Natural killer cell (primary cell): ENCODE data around the gene SETBP1. TPM values are rescaled to one million over a fixed set of nuclear protein-coding genes. Genes with fewer than 3 reads are reported as not detected.

Experiments
- ATAC-seq, 3 donors: fragments of 150-1000 bp in 2 of 3; fragments of 200-7000 bp in 1 of 3; cut with Tn5 transposase; 1 replicate in 1 of 3; 2 replicates in 2 of 3; pipeline ENCODE4 v1.10.0; 2021; ENCODE audit warnings: mild to moderate bottlenecking in 2 of 3, moderate library complexity in 2 of 3
- DNase-seq, 2 donors: peaks; one replicate each; pipeline versions ENCODE4 v3.0.0 to v3.0.0-alpha.2; 2013 to 2021; ENCODE audit warnings: mixed read lengths in 1 of 2
- H3K27ac ChIP-seq: one replicate; pipeline ENCODE4 v1.5.1; 2013; ENCODE audit warnings: mild to moderate bottlenecking, low read length
- H3K27me3 ChIP-seq: one replicate; pipeline ENCODE4 v1.6.1; 2013; ENCODE audit warnings: low read length; ENCODE audit not compliant: control insufficient read depth, insufficient read depth
- H3K36me3 ChIP-seq: one replicate; pipeline ENCODE4 v1.6.1; 2013; ENCODE audit warnings: low read length; ENCODE audit not compliant: control insufficient read depth, insufficient read depth
- H3K4me1 ChIP-seq: one replicate; pipeline ENCODE4 v1.6.1; 2013; ENCODE audit warnings: low read length; ENCODE audit not compliant: control insufficient read depth, insufficient read depth
- H3K4me3 ChIP-seq: one replicate; pipeline ENCODE4 v1.5.1; 2013; ENCODE audit warnings: low read length
- H3K9me3 ChIP-seq: one replicate; pipeline ENCODE4 v1.6.1; 2013; ENCODE audit warnings: low read length; ENCODE audit not compliant: control insufficient read depth, insufficient read depth
- H3K27ac Mint-ChIP-seq, 2 donors: one replicate each; pipeline ENCODE4 v1.8.0; 2022; ENCODE audit warnings: mild to moderate bottlenecking in 2 of 2, mixed read lengths in 2 of 2, moderate library complexity in 1 of 2
- H3K27me3 Mint-ChIP-seq, 2 donors: one replicate each; pipeline ENCODE4 v1.8.0; 2022; ENCODE audit warnings: low read depth in 2 of 2, mixed read lengths in 2 of 2
- H3K36me3 Mint-ChIP-seq: one replicate; pipeline ENCODE4 v1.8.0; 2022; ENCODE audit warnings: mixed read lengths
- H3K4me1 Mint-ChIP-seq, 2 donors: one replicate each; pipeline ENCODE4 v1.8.0; 2022; ENCODE audit warnings: mixed read lengths in 2 of 2
- H3K4me3 Mint-ChIP-seq: one replicate; pipeline ENCODE4 v1.8.0; 2022; ENCODE audit warnings: mild to moderate bottlenecking, moderate library complexity, mixed read lengths
- H3K9me3 Mint-ChIP-seq, 2 donors: one replicate each; pipeline ENCODE4 v1.8.0; 2022; ENCODE audit warnings: mixed read lengths in 2 of 2
- WGBS: methylation state at CpG from one replicate; pipeline ENCODE4 v1.1.7; 2013; ENCODE audit warnings: missing lambda C conversion rate; ENCODE audit not compliant: insufficient coverage; 5-methylcytosine and 5-hydroxymethylcytosine counted together
- intact Hi-C: fragments of 100-400 bp; cut with micrococcal nuclease; formaldehyde crosslinking; loops from one replicate; pipeline ENCODE4 v1.14.2; 2022
- total RNA-seq, 4 donors: library from RNA; stranded (reverse); fragments of 120-200 nt in 1 of 4; gene quantifications; one replicate each; pipeline versions ENCODE4 v1.2.3 to v1.2.4, GENCODE V29; 2013 to 2022
- TF ChIP-seq, protein P1 (sequence below): fragments of 200-600 bp; IDR thresholded peaks from one replicate; pipeline ENCODE4 v1.8.0; 2022; ENCODE audit warnings: antibody characterized with exemption

The SETBP1 gene
- total RNA-seq, 3 donors from 2014 or later (not counting 1 experiment from before 2014, with no cell fraction given) = 36.0 to 46.6 (median 41.2) TPM

DNA sequence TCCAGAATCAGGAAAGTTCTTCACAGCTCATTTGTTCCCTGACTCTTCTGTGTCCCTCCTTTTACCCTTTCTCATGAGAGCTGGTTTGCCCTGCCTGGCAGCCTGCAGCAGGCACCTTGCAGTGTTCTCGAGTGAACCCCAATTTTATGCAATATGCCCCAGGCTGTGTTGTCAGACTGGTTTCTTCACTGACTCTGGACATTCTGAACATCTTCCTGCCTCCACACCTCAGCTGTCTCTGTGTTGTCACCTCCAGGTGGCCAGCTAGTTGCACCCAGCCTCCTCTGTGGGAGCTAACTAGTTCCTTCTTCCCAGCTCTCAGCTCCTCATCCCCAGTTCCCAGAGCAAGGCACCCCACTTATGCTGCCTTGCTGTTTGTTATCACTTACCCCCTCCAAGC lies 5.5 kb downstream of the SETBP1 start:
- DNase-seq (no peak), ATAC-seq (no peak)
- Mint-ChIP-seq H3K27me3 (no peaks in the 10 kb centered on the region), H3K4me3 (no peak overlapping the region), H3K27ac (peak overlapping the region in 1 of 2 donors; percentile 51), H3K4me1 (peaks cover 29 to 39% of the 10 kb centered on the region in 2 donors), H3K9me3 (no peaks in the 10 kb centered on the region), H3K36me3 (no peaks in the 10 kb centered on the region)
- H3K9me3 ChIP-seq = no peaks in the 10 kb centered on the region
- TF ChIP-seq, protein P1, sequence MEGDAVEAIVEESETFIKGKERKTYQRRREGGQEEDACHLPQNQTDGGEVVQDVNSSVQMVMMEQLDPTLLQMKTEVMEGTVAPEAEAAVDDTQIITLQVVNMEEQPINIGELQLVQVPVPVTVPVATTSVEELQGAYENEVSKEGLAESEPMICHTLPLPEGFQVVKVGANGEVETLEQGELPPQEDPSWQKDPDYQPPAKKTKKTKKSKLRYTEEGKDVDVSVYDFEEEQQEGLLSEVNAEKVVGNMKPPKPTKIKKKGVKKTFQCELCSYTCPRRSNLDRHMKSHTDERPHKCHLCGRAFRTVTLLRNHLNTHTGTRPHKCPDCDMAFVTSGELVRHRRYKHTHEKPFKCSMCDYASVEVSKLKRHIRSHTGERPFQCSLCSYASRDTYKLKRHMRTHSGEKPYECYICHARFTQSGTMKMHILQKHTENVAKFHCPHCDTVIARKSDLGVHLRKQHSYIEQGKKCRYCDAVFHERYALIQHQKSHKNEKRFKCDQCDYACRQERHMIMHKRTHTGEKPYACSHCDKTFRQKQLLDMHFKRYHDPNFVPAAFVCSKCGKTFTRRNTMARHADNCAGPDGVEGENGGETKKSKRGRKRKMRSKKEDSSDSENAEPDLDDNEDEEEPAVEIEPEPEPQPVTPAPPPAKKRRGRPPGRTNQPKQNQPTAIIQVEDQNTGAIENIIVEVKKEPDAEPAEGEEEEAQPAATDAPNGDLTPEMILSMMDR = no peak
- no peaks in the 10 kb centered on the region for H3K36me3 ChIP-seq
- no peak overlapping the region for H3K4me3 ChIP-seq
- H3K27me3 ChIP-seq = no peaks in the 10 kb centered on the region
- WGBS = 83% methylated on average over 1 of the region's 1 CpG
- no peak overlapping the region for H3K27ac ChIP-seq
- H3K4me1 ChIP-seq = peaks cover 11% of the 10 kb centered on the region
- intact Hi-C loops = no loop called here

DNA sequence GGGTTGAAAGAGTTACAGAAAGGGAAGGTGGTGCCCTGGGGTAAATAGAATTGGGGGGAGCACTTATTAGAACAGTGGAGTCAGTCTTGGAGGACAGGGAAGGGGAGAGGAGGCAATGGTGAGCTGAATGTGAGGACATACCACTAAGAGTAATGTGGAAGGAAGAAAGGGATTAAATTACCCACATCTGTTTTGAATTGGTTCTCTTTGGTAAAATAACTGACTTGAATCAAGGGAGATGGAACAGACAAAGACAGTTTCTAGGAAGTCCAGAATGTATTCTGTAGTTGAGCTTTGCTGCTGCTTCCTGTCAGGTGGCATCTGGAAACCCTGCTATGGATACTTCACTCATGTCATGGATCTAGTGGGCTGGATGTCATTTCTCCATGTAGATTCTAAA lies 6.7 kb downstream of the SETBP1 start:
- H3K9me3 ChIP-seq = no peaks in the 10 kb centered on the region
- Mint-ChIP-seq H3K27me3 (no peaks in the 10 kb centered on the region), H3K4me3 (no peak overlapping the region), H3K4me1 (peaks cover 34 to 50% of the 10 kb centered on the region in 2 donors), H3K27ac (no peak overlapping the region), H3K36me3 (no peaks in the 10 kb centered on the region), H3K9me3 (no peaks in the 10 kb centered on the region)
- H3K27me3 ChIP-seq = no peaks in the 10 kb centered on the region
- H3K27ac ChIP-seq = no peak overlapping the region
- TF ChIP-seq, protein P1 = no peak
- H3K4me3 ChIP-seq = no peak overlapping the region
- ATAC-seq = no peak
- H3K4me1 ChIP-seq = peaks cover 5% of the 10 kb centered on the region
- intact Hi-C loops = no loop called here
- no peaks in the 10 kb centered on the region for H3K36me3 ChIP-seq
- DNase-seq = no peak

DNA sequence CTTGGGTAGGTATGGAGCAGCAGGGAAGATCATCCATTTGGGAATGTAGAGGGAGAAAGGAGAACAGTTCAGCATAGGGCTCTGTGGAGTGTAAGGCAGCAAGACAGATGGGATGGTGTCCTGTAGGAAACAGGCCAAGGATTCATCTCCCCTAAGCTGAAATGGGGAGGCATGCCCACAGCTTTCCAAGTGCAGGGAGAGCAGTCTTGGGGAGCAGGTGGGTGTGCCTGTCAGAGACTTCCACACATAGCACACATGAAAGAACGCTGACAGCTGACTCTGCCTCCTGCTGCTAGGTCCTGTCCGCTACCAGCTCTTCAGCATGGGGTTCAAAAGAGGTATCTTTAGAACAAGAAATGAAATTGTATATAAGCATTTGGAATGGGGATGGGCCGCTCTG lies 9.0 kb downstream of the SETBP1 start:
- intact Hi-C loops = no loop called here

More for the DNA sequence above, 9.0 kb downstream of the SETBP1 start:
- Histone ChIP-seq H3K4me3 (no peak overlapping the region), H3K36me3 (no peaks in the 10 kb centered on the region), H3K27me3 (no peaks in the 10 kb centered on the region), H3K9me3 (no peaks in the 10 kb centered on the region), H3K27ac (no peak overlapping the region), H3K4me1 (no peaks in the 10 kb centered on the region)
- Mint-ChIP-seq H3K4me1 (peaks cover 45 to 64% of the 10 kb centered on the region in 2 donors), H3K36me3 (no peaks in the 10 kb centered on the region), H3K27ac (no peak overlapping the region), H3K27me3 (no peaks in the 10 kb centered on the region), H3K4me3 (no peak overlapping the region), H3K9me3 (no peaks in the 10 kb centered on the region)
- ATAC-seq = no peak
- TF ChIP-seq, protein P1 = no peak
- 98% methylated on average over 2 of the region's 3 CpGs for WGBS
- DNase-seq = no peak
